Esophagus (tissue), 2 donors: Measurements from ENCODE around the gene RBSN. TPM values are rescaled to one million over a fixed set of nuclear protein-coding genes. Genes with fewer than 3 reads are reported as not detected.

Experiments
- H3K27ac ChIP-seq, 2 donors: one replicate each; pipeline ENCODE4 v1.5.1; 2013; ENCODE audit warnings: low read depth in 2 of 2, mild to moderate bottlenecking in 2 of 2, inconsistent platforms in 1 of 2, low read length in 1 of 2, moderate library complexity in 1 of 2
- H3K27me3 ChIP-seq, 2 donors: one replicate each; pipeline ENCODE4 v1.6.1; 2013; ENCODE audit warnings: low read length in 2 of 2, control low read depth in 1 of 2, mild to moderate bottlenecking in 1 of 2; ENCODE audit not compliant: insufficient read depth in 2 of 2, control insufficient read depth in 1 of 2
- H3K36me3 ChIP-seq, 2 donors: one replicate each; pipeline ENCODE4 v1.6.1; 2013; ENCODE audit warnings: low read length in 1 of 2; ENCODE audit not compliant: control insufficient read depth in 2 of 2, insufficient read depth in 2 of 2
- H3K4me1 ChIP-seq, 2 donors: one replicate each; pipeline ENCODE4 v1.6.1; 2013; ENCODE audit warnings: low read length in 1 of 2; ENCODE audit not compliant: control insufficient read depth in 2 of 2, insufficient read depth in 2 of 2
- H3K4me3 ChIP-seq, 2 donors: one replicate each; pipeline ENCODE4 v1.5.1; 2013; ENCODE audit warnings: low read length in 2 of 2, mild to moderate bottlenecking in 2 of 2, low read depth in 1 of 2, moderate library complexity in 1 of 2
- H3K9me3 ChIP-seq, 2 donors: one replicate each; pipeline ENCODE4 v1.6.1; 2013; ENCODE audit warnings: mild to moderate bottlenecking in 2 of 2, low read depth in 1 of 2, low read length in 1 of 2, moderate library complexity in 1 of 2; ENCODE audit not compliant: control insufficient read depth in 2 of 2, insufficient read depth in 1 of 2
- WGBS, 2 donors: extraction: QIAGEN DNeasy Blood & Tissue Kit; methylation state at CpG; one replicate each; pipeline ENCODE4 v1.1.7; 2013; 5-methylcytosine and 5-hydroxymethylcytosine counted together
- polyA plus RNA-seq, 2 donors: library from polyadenylated mRNA; stranded (reverse); fragments of 200-250 nt; gene quantifications; one replicate each; pipeline ENCODE4 v1.2.3, GENCODE V29; 2013
- donor health status: healthy with polysubstance abuse.
- donor health status: Bipolar disorder and iron deficiency.

The RBSN gene
- polyA plus RNA-seq, 2 donors, result 4.7 to 5.7 TPM

GRCh38 chr3:15064835-15065549 is 34.0 kb downstream of the RBSN start, which contains the start of gene MRPS25:
MRPS25 (minus strand) TSS chr3:15065315; CDS start chr3:15065194, 121 bp downstream.
- WGBS, 2 donors, result 0% methylated on average over 69 of the region's 69 CpGs
- Histone ChIP-seq H3K4me3 (peak within 1 kb of the TSS; percentile 80 to 88), H3K4me1 (peaks cover 5 to 13% of the 10 kb centered on the region in 2 donors), H3K36me3 (peaks cover 0 to 2% of the 10 kb centered on the region in 2 donors), H3K27ac (peak within 1 kb of the TSS; percentile 66 to 88), H3K27me3 (no peaks in the 10 kb centered on the region), H3K9me3 (no peaks in the 10 kb centered on the region)

GRCh38 chr3:15064299-15064834 is 34.6 kb downstream of the RBSN start:
- H3K4me3 ChIP-seq, result peak overlapping the region; percentile 80 to 88
- 0 to 1% methylated on average over 24 to 25 of the region's 25 CpGs for WGBS, 2 donors
- no peaks in the 10 kb centered on the region for H3K27me3 ChIP-seq
- no peaks in the 10 kb centered on the region for H3K9me3 ChIP-seq
- peak overlapping the region; percentile 66 to 88 for H3K27ac ChIP-seq
- H3K4me1 ChIP-seq, result peaks cover 5 to 13% of the 10 kb centered on the region in 2 donors
- H3K36me3 ChIP-seq, result peaks cover 0 to 2% of the 10 kb centered on the region in 2 donors

- no peaks in the 10 kb centered on the region for H3K27me3 ChIP-seq
- H3K4me3 ChIP-seq, result peak overlapping the region; percentile 80 to 88
- 76 to 86% methylated on average over 13 of the region's 13 CpGs for WGBS, 2 donors
- peaks cover 0 to 6% of the 10 kb centered on the region in 2 donors for H3K36me3 ChIP-seq
- H3K4me1 ChIP-seq, result peaks cover 5 to 13% of the 10 kb centered on the region in 2 donors
- no peaks in the 10 kb centered on the region for H3K9me3 ChIP-seq
- peak overlapping the region in 1 of 2 donors; percentile 88 for H3K27ac ChIP-seq
Measured at GRCh38 chr3:15063656-15064286, 35.2 kb downstream of the RBSN start.

GRCh38 chr3:15063238-15063637 is 35.7 kb downstream of the RBSN start:
- no peaks in the 10 kb centered on the region for H3K27me3 ChIP-seq
- H3K4me3 ChIP-seq, result no peak overlapping the region
- peaks cover 0 to 9% of the 10 kb centered on the region in 2 donors for H3K36me3 ChIP-seq
- H3K9me3 ChIP-seq, result no peaks in the 10 kb centered on the region
- WGBS, 2 donors, result 69 to 72% methylated on average over 4 of the region's 4 CpGs
- H3K4me1 ChIP-seq, result peaks cover 5 to 13% of the 10 kb centered on the region in 2 donors
- no peak overlapping the region for H3K27ac ChIP-seq

- no peaks in the 10 kb centered on the region for H3K27me3 ChIP-seq
- H3K27ac ChIP-seq, result no peak overlapping the region
- no peaks in the 10 kb centered on the region for H3K9me3 ChIP-seq
- H3K36me3 ChIP-seq, result peaks cover 7 to 11% of the 10 kb centered on the region in 2 donors
- H3K4me1 ChIP-seq, result peaks cover 5 to 13% of the 10 kb centered on the region in 2 donors
- H3K4me3 ChIP-seq, result no peak overlapping the region
- 97% methylated on average over 3 of the region's 3 CpGs for WGBS, 2 donors
Measured at GRCh38 chr3:15060029-15060428, 38.9 kb downstream of the RBSN start.

- no peak overlapping the region for H3K27ac ChIP-seq
- no peaks in the 10 kb centered on the region for H3K9me3 ChIP-seq
- H3K36me3 ChIP-seq, result peaks cover 7 to 19% of the 10 kb centered on the region in 2 donors
- H3K4me1 ChIP-seq, result no peaks in the 10 kb centered on the region
- 94 to 96% methylated on average over 19 of the region's 19 CpGs for WGBS, 2 donors
- H3K4me3 ChIP-seq, result no peak overlapping the region
- H3K27me3 ChIP-seq, result no peaks in the 10 kb centered on the region
Measured at GRCh38 chr3:15056676-15057404, 42.1 kb downstream of the RBSN start.

- Histone ChIP-seq H3K9me3 (no peaks in the 10 kb centered on the region), H3K4me3 (no peak overlapping the region), H3K27me3 (no peaks in the 10 kb centered on the region), H3K36me3 (peaks cover 7 to 25% of the 10 kb centered on the region in 2 donors), H3K4me1 (no peaks in the 10 kb centered on the region), H3K27ac (no peak overlapping the region)
- 78 to 87% methylated on average over 8 of the region's 8 CpGs for WGBS, 2 donors
Measured at GRCh38 chr3:15055019-15055557, 43.9 kb downstream of the RBSN start.

GRCh38 chr3:15053541-15053940 is 45.4 kb downstream of the RBSN start:
- Histone ChIP-seq H3K27me3 (no peaks in the 10 kb centered on the region), H3K4me3 (no peak overlapping the region), H3K27ac (no peak overlapping the region), H3K9me3 (no peaks in the 10 kb centered on the region), H3K36me3 (peaks cover 13 to 25% of the 10 kb centered on the region in 2 donors), H3K4me1 (no peaks in the 10 kb centered on the region)
- 96 to 98% methylated on average over 4 of the region's 4 CpGs for WGBS, 2 donors
